Measurements from ENCODE around the gene CUZD1. TPM values are rescaled to one million over a fixed set of nuclear protein-coding genes. Genes with fewer than 3 reads are reported as not detected.

Gene CUZD1
- total RNA-seq, 2 experiments from 2014 or later: 2.8 to 3.6 TPM

GRCh38 chr10:122821808-122822207 is 23.8 kb downstream of the CUZD1 start:
- CTCF ChIA-PET: no interaction called here
- H3K36me3 Mint-ChIP-seq: no peaks in the 10 kb centered on the region
- H3K4me1 Mint-ChIP-seq: no peaks in the 10 kb centered on the region
- H3K4me3 Mint-ChIP-seq: no peak overlapping the region
- H3K9me3 Mint-ChIP-seq (ENCODE audit: low read depth): no peaks in the 10 kb centered on the region
- no peak overlapping the region for H3K27ac Mint-ChIP-seq
- ATAC-seq (no peak), DNase-seq (no peak)
- peaks cover 54% of the 10 kb centered on the region for H3K27me3 Mint-ChIP-seq

- Mint-ChIP-seq H3K9me3 (ENCODE audit: low read depth) (no peaks in the 10 kb centered on the region), H3K4me3 (no peak overlapping the region), H3K27ac (no peak overlapping the region), H3K36me3 (no peaks in the 10 kb centered on the region), H3K27me3 (peaks cover 30% of the 10 kb centered on the region), H3K4me1 (peaks cover 2% of the 10 kb centered on the region)
- ATAC-seq (no peak), DNase-seq (no peak)
- CTCF ChIA-PET: no interaction called here
Measured at GRCh38 chr10:122815458-122815857, 30.2 kb downstream of the CUZD1 start.

- H3K36me3 Mint-ChIP-seq: no peaks in the 10 kb centered on the region
- no peaks in the 10 kb centered on the region for H3K9me3 Mint-ChIP-seq (ENCODE audit: low read depth)
- DNase-seq (no peak), ATAC-seq (no peak)
- H3K4me1 Mint-ChIP-seq: peaks cover 2% of the 10 kb centered on the region
- CTCF ChIA-PET: interaction anchor here (0.5 kb wide), 1 partner anchor 830 kb away, joined by 3 read pairs; no protein-coding TSS in a partner anchor
- no peak overlapping the region for H3K27ac Mint-ChIP-seq
- no peak overlapping the region for H3K4me3 Mint-ChIP-seq
- H3K27me3 Mint-ChIP-seq: peaks cover 27% of the 10 kb centered on the region
Measured at GRCh38 chr10:122814493-122814892, 31.2 kb downstream of the CUZD1 start.

- H3K4me1 Mint-ChIP-seq: peaks cover 2% of the 10 kb centered on the region
- ATAC-seq (no peak), DNase-seq (no peak)
- H3K9me3 Mint-ChIP-seq (ENCODE audit: low read depth): no peaks in the 10 kb centered on the region
- CTCF ChIA-PET: no interaction called here
- no peaks in the 10 kb centered on the region for H3K36me3 Mint-ChIP-seq
- H3K27ac Mint-ChIP-seq: no peak overlapping the region
- H3K4me3 Mint-ChIP-seq: no peak overlapping the region
- peaks cover 15% of the 10 kb centered on the region for H3K27me3 Mint-ChIP-seq
Measured at GRCh38 chr10:122812751-122813150, 32.9 kb downstream of the CUZD1 start.

- CTCF ChIA-PET: no interaction called here
Measured at GRCh38 chr10:122802282-122802681, 43.4 kb downstream of the CUZD1 start.

GRCh38 chr10:122798704-122799231 is 46.9 kb downstream of the CUZD1 start:
- Mint-ChIP-seq H3K27ac (no peak overlapping the region), H3K4me1 (no peaks in the 10 kb centered on the region), H3K27me3 (peaks cover 2% of the 10 kb centered on the region), H3K9me3 (ENCODE audit: low read depth) (no peaks in the 10 kb centered on the region), H3K4me3 (no peak overlapping the region), H3K36me3 (no peaks in the 10 kb centered on the region)
- no peak for DNase-seq
- no peak for ATAC-seq
- CTCF ChIA-PET: no interaction called here

More at GRCh38 chr10:122802282-122802681, 43.4 kb downstream of the CUZD1 start:
- Mint-ChIP-seq H3K27me3 (no peaks in the 10 kb centered on the region), H3K4me1 (no peaks in the 10 kb centered on the region), H3K4me3 (no peak overlapping the region), H3K9me3 (ENCODE audit: low read depth) (no peaks in the 10 kb centered on the region), H3K36me3 (no peaks in the 10 kb centered on the region), H3K27ac (no peak overlapping the region)
- ATAC-seq (no peak), DNase-seq (no peak)

- H3K4me1 Mint-ChIP-seq: no peaks in the 10 kb centered on the region
- no peak overlapping the region for H3K27ac Mint-ChIP-seq
- ATAC-seq (no peak), DNase-seq (no peak)
- H3K27me3 Mint-ChIP-seq: peaks cover 8% of the 10 kb centered on the region
- CTCF ChIA-PET: no interaction called here
- H3K4me3 Mint-ChIP-seq: no peak overlapping the region
- H3K36me3 Mint-ChIP-seq: no peaks in the 10 kb centered on the region
- no peaks in the 10 kb centered on the region for H3K9me3 Mint-ChIP-seq (ENCODE audit: low read depth)
Measured at GRCh38 chr10:122796796-122797195, 48.9 kb downstream of the CUZD1 start.

- Mint-ChIP-seq H3K4me1 (no peaks in the 10 kb centered on the region), H3K27ac (no peak overlapping the region), H3K4me3 (no peak overlapping the region), H3K36me3 (no peaks in the 10 kb centered on the region), H3K9me3 (ENCODE audit: low read depth) (no peaks in the 10 kb centered on the region), H3K27me3 (peaks cover 8% of the 10 kb centered on the region)
- ATAC-seq: no peak
- CTCF ChIA-PET: no interaction called here
- no peak for DNase-seq
Measured at GRCh38 chr10:122795924-122796323, 49.7 kb downstream of the CUZD1 start.

GRCh38 chr10:122786269-122786668 is 59.4 kb downstream of the CUZD1 start:
- H3K9me3 Mint-ChIP-seq (ENCODE audit: low read depth): peaks cover 4% of the 10 kb centered on the region
- CTCF ChIA-PET: no interaction called here
- no peak for ATAC-seq
- peaks cover 5% of the 10 kb centered on the region for H3K4me1 Mint-ChIP-seq
- H3K27me3 Mint-ChIP-seq: peaks cover 11% of the 10 kb centered on the region
- H3K36me3 Mint-ChIP-seq: no peaks in the 10 kb centered on the region
- H3K27ac Mint-ChIP-seq: no peak overlapping the region
- DNase-seq: no peak
- H3K4me3 Mint-ChIP-seq: no peak overlapping the region

GRCh38 chr10:122782911-122783310 is 62.7 kb downstream of the CUZD1 start:
- H3K9me3 Mint-ChIP-seq (ENCODE audit: low read depth): peaks cover 4% of the 10 kb centered on the region
- DNase-seq (no peak), ATAC-seq (no peak)
- CTCF ChIA-PET: no interaction called here
- H3K4me1 Mint-ChIP-seq: peaks cover 3% of the 10 kb centered on the region
- H3K36me3 Mint-ChIP-seq: no peaks in the 10 kb centered on the region
- H3K4me3 Mint-ChIP-seq: no peak overlapping the region
- H3K27me3 Mint-ChIP-seq: peaks cover 8% of the 10 kb centered on the region
- no peak overlapping the region for H3K27ac Mint-ChIP-seq

Other genes starting within 250 kb of the CUZD1 start
- not detected for gene C10orf120, start 146.0 kb downstream of the CUZD1 start, total RNA-seq
- gene FAM24B, start 33.7 kb upstream of the CUZD1 start, total RNA-seq: 10 to 100 TPM; 15.3 to 17.7 TPM
- gene FAM24A, start 64.8 kb upstream of the CUZD1 start, total RNA-seq: not detected
- gene C10orf88, start 108.4 kb upstream of the CUZD1 start, total RNA-seq: 10 to 100 TPM in 1 of 2 experiments, 1 to 10 TPM in 1; 9.5 to 11.8 TPM
- 1 to 10 TPM; 2.8 to 4.5 TPM for gene PSTK, start 134.5 kb upstream of the CUZD1 start, total RNA-seq
- gene IKZF5, start 162.9 kb upstream of the CUZD1 start, total RNA-seq: 10 to 100 TPM; 12.0 to 18.0 TPM
- 10 to 100 TPM; 17.4 to 20.6 TPM for gene ACADSB, start 163.1 kb upstream of the CUZD1 start, total RNA-seq